Measurements from ENCODE around the gene SPEM3. TPM values are rescaled to one million over a fixed set of nuclear protein-coding genes. Genes with fewer than 3 reads are reported as not detected.

Gene SPEM3
- total RNA-seq, 2 donors from 2014 or later = not detected

DNA sequence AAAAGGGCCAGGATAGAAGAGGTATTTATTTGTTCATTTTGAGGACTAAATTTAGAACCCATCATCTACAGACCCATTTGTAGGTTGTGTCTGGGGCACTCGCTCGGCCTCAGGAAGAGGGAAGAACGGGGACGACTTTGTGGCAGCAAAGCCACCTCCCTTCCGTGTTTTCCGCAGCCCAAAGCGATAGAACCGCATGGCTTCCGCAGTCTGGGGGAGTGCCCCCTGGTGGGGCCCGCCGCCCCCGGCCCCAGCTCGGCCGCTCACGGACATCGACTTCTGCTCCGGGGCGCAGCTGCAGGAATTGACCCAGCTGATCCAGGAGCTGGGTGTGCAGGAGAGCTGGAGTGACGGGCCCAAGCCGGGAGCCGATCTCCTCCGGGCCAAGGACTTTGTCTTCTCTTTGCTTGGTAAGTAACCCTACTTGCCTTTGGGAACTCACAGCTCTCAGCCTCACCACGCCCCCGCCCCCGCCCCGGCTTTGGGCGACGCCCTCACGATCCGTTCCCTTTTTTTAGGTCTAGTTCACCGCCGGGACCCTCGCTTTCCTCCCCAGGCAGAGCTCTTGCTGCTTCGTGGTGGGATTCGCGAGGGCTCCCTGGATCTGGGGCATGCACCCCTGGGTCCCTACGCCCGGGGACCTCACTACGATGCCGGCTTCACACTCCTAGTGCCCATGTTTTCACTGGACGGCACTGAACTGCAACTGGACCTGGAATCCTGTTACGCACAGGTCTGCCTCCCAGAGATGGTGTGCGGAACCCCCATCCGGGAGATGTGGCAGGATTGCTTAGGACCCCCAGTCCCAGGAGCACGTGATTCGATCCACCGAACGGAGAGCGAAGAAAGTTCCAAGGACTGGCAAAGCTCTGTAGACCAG is 7.3 kb downstream of the SPEM3 start:
- ATAC-seq (replicated peaks in 1 of 2) = peak; percentile 41 to 50

DNA sequence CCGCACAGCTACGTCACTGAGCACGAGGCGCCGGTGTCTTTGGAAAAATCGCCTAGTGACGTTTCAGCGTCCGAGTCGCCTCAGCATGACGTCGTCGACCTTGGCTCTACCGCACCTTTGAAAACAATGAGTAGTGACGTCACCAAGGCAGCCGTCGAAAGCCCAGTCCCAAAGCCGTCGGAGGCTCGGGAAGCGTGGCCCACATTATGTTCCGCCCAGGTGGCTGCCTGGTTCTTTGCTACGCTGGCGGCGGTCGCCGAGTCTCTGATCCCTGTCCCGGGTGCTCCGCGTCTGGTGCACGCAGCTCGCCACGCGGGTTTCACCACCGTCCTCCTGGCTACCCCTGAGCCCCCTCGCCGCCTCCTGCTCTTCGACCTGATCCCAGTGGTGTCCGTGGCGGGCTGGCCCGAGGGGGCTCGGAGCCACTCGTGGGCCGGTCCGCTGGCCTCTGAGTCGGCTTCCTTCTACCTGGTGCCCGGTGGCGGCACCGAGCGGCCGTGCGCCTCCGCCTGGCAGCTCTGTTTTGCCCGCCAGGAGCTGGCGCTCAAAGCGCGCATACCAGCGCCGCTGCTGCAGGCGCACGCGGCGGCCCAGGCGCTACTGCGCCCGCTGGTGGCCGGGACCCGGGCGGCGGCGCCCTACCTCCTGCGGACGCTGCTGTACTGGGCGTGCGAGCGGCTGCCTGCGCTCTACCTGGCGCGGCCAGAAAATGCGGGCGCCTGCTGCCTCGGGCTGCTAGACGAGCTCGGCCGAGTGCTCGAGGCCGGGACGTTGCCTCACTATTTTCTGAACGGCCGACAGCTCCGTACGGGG is 8.1 kb downstream of the SPEM3 start:
- peak overlapping the region; percentile 90 to 97 for H3K4me3 Mint-ChIP-seq
- peak; percentile 89 to 90 for DNase-seq
- H3K27me3 Mint-ChIP-seq (ENCODE audit: low read depth) = peaks cover 27% of the 10 kb centered on the region
- H3K36me3 Mint-ChIP-seq (ENCODE audit: insufficient read depth in 2 of 2) = peaks cover 2 to 6% of the 10 kb centered on the region in 2 donors
- H3K4me1 Mint-ChIP-seq (ENCODE audit: low read depth) = peaks cover 39% of the 10 kb centered on the region
- no peaks in the 10 kb centered on the region for H3K9me3 Mint-ChIP-seq
- H3K27ac Mint-ChIP-seq = no peak overlapping the region
- peak; percentile 79 for ATAC-seq (replicated peaks in 1 of 2)

More for the DNA sequence above, 7.3 kb downstream of the SPEM3 start:
- DNase-seq = peak; percentile 71 to 76
- H3K36me3 Mint-ChIP-seq (ENCODE audit: insufficient read depth in 2 of 2) = peaks cover 2 to 6% of the 10 kb centered on the region in 2 donors
- peak overlapping the region; percentile 82 for H3K27ac Mint-ChIP-seq
- H3K9me3 Mint-ChIP-seq = no peaks in the 10 kb centered on the region
- H3K4me1 Mint-ChIP-seq (ENCODE audit: low read depth) = peaks cover 39% of the 10 kb centered on the region
- peaks cover 20% of the 10 kb centered on the region for H3K27me3 Mint-ChIP-seq (ENCODE audit: low read depth)
- H3K4me3 Mint-ChIP-seq = peak overlapping the region; percentile 90 to 97

DNA sequence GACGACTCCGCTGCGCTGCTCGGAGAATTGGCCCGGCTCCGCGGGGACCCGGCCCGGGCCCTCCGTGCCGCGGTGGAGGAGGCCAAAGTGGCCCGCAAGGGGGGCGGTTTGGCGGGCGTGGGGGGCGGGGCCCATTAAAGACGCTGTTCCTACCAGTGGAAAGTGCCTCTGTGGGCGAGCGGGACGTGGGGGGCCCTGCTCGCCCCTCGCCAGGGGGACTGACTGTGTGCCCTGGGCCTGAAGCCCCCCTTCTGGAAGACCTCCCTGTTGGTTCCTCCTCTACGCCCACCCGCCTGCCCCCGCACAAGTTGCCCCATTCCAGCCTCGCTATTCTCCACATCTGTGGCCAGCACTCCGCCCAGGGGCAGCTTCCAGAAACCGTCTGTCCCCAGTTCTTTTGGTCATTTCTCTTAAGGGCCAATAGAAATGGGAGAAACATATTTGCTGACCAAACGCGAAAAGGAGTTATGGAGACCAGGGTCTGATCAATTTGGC is 8.8 kb downstream of the SPEM3 start:
- Mint-ChIP-seq H3K36me3 (ENCODE audit: insufficient read depth in 2 of 2) (peaks cover 2 to 6% of the 10 kb centered on the region in 2 donors), H3K4me3 (peak overlapping the region; percentile 90 to 97), H3K27ac (no peak overlapping the region), H3K4me1 (ENCODE audit: low read depth) (peaks cover 39% of the 10 kb centered on the region), H3K9me3 (no peaks in the 10 kb centered on the region), H3K27me3 (ENCODE audit: low read depth) (peaks cover 34% of the 10 kb centered on the region)
- ATAC-seq (replicated peaks in 1 of 2) (no peak), DNase-seq (no peak)

DNA sequence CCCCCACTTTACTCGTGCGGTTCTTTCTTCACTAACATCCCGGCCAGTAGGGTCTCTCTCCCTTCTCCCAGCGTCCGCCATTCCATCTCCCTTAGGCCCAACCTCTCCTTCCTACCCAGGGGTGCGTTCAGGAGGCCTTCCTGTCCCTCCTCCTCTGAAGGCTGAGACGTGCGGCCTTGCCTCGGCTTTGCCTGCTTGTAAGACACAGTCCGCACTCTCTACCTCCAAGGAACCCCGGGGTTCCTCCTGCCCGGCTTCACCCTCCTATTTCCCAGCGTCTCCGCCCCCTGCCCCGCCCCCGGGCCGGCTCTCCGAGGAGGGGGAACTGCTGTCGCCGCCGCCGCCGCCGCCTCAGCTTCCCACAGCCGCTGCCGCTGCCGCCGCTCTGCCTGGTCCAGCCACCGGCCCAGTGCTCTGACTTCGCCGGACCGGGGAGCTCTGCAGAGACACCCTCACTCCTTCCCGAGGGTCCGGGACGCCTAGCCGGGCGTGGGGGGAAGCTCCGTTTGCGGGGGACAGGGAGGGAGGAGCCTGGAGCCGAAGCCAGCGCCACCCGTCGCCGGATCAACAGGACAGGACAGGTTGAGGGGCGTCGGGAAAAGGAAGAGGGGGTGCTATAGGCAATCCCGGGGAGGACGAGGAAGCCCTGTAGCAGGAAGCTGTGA is 9.4 kb downstream of the SPEM3 start:
- peak; percentile 68 to 72 for DNase-seq
- peaks cover 39% of the 10 kb centered on the region for H3K4me1 Mint-ChIP-seq (ENCODE audit: low read depth)
- no peak for ATAC-seq (replicated peaks in 1 of 2)
- no peaks in the 10 kb centered on the region for H3K9me3 Mint-ChIP-seq
- peaks cover 2 to 6% of the 10 kb centered on the region in 2 donors for H3K36me3 Mint-ChIP-seq (ENCODE audit: insufficient read depth in 2 of 2)
- no peak overlapping the region for H3K27ac Mint-ChIP-seq
- peak overlapping the region; percentile 90 for H3K4me3 Mint-ChIP-seq
- peaks cover 38% of the 10 kb centered on the region for H3K27me3 Mint-ChIP-seq (ENCODE audit: low read depth)

- ATAC-seq (replicated peaks in 1 of 2) = no peak
- H3K4me1 Mint-ChIP-seq (ENCODE audit: low read depth) = peaks cover 39% of the 10 kb centered on the region
These were observed 10.2 kb downstream of the SPEM3 start for GRCh38 chr17:7438656-7439460.

GRCh38 chr17:7439462-7440112 is 10.9 kb downstream of the SPEM3 start, which contains the start of gene FGF11:
Gene FGF11, plus strand, starts transcription at chr17:7439512. Its CDS starts 109 bp downstream, at chr17:7439621.
- Mint-ChIP-seq H3K36me3 (ENCODE audit: insufficient read depth in 2 of 2) (peaks cover 2 to 6% of the 10 kb centered on the region in 2 donors), H3K27me3 (ENCODE audit: low read depth) (peaks cover 53% of the 10 kb centered on the region), H3K4me1 (ENCODE audit: low read depth) (peaks cover 39% of the 10 kb centered on the region), H3K9me3 (no peaks in the 10 kb centered on the region), H3K4me3 (peak within 1 kb of the TSS; percentile 90 to 95), H3K27ac (no peak within 1 kb of the TSS)
- ATAC-seq (replicated peaks in 1 of 2) (no peak), DNase-seq (no peak)

More at GRCh38 chr17:7438656-7439460, 10.2 kb downstream of the SPEM3 start:
- Mint-ChIP-seq H3K4me3 (peak overlapping the region; percentile 90), H3K9me3 (no peaks in the 10 kb centered on the region), H3K36me3 (ENCODE audit: insufficient read depth in 2 of 2) (peaks cover 2 to 6% of the 10 kb centered on the region in 2 donors), H3K27ac (no peak overlapping the region), H3K27me3 (ENCODE audit: low read depth) (peaks cover 46% of the 10 kb centered on the region)
- DNase-seq = no peak

GRCh38 chr17:7440113-7440833 is 11.6 kb downstream of the SPEM3 start:
- Mint-ChIP-seq H3K4me1 (ENCODE audit: low read depth) (peaks cover 46% of the 10 kb centered on the region), H3K4me3 (peak overlapping the region; percentile 90 to 95), H3K27ac (no peak overlapping the region), H3K9me3 (no peaks in the 10 kb centered on the region), H3K36me3 (ENCODE audit: insufficient read depth in 2 of 2) (peaks cover 2 to 6% of the 10 kb centered on the region in 2 donors), H3K27me3 (ENCODE audit: low read depth) (peaks cover 60% of the 10 kb centered on the region)
- ATAC-seq (replicated peaks in 1 of 2) = no peak
- peak; percentile 42 to 48 for DNase-seq

DNA sequence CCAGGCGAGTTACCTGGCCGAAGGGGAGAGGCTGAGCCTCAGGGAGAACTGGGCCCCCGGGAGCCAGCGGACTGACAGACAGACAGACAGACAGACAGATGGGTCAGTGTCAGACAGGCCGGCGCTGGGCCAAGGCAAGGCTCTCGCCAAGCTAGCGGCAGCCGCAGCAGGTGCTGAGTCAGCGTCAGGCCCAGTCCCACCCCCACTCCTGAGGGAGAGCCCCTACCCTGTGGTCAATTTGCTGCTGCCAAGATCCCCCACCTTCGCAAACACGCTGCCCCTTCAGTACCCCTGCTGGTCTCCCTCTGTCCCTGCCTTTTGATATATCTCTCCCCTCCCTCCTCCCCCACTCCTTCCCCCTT is 12.2 kb downstream of the SPEM3 start:
- Mint-ChIP-seq H3K4me3 (peak overlapping the region; percentile 90 to 95), H3K36me3 (ENCODE audit: insufficient read depth in 2 of 2) (peaks cover 2 to 6% of the 10 kb centered on the region in 2 donors), H3K9me3 (no peaks in the 10 kb centered on the region), H3K27ac (no peak overlapping the region), H3K4me1 (ENCODE audit: low read depth) (peaks cover 52% of the 10 kb centered on the region), H3K27me3 (ENCODE audit: low read depth) (peaks cover 65% of the 10 kb centered on the region)
- no peak for ATAC-seq (replicated peaks in 1 of 2)
- peak; percentile 37 to 43 for DNase-seq

- no peak for DNase-seq
- Mint-ChIP-seq H3K27me3 (ENCODE audit: low read depth) (peaks cover 70% of the 10 kb centered on the region), H3K4me3 (no peak overlapping the region)
These were observed 12.6 kb downstream of the SPEM3 start for GRCh38 chr17:7441266-7441665.

DNA sequence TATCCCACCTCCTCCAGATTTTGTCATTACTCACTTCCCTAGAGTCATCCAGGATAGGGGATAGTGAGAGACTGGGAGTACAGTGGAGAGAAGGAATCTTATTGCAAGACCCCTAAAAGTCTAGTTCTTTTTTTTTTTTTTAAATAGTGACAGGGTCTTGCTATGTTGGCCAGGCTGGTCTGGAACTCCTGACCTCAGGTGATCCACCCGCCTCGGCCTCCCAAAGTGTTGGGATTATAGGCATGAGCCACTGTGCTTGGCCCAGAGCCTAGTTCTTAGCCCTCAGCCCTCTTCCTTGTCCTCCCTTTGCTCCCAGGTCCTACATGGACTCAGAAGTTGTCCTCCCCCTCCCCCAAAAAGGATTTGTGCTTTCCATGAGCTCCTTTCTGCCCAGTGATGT is 13.5 kb downstream of the SPEM3 start:
- Mint-ChIP-seq H3K27ac (no peak overlapping the region), H3K27me3 (ENCODE audit: low read depth) (peaks cover 75% of the 10 kb centered on the region), H3K4me3 (no peak overlapping the region), H3K4me1 (ENCODE audit: low read depth) (peaks cover 48% of the 10 kb centered on the region), H3K9me3 (no peaks in the 10 kb centered on the region), H3K36me3 (ENCODE audit: insufficient read depth in 2 of 2) (peaks cover 2 to 6% of the 10 kb centered on the region in 2 donors)
- DNase-seq (no peak), ATAC-seq (replicated peaks in 1 of 2) (no peak)

More at GRCh38 chr17:7441266-7441665, 12.6 kb downstream of the SPEM3 start:
- ATAC-seq (replicated peaks in 1 of 2) = no peak
- H3K4me1 Mint-ChIP-seq (ENCODE audit: low read depth) = peaks cover 52% of the 10 kb centered on the region
- H3K36me3 Mint-ChIP-seq (ENCODE audit: insufficient read depth in 2 of 2) = peaks cover 2 to 6% of the 10 kb centered on the region in 2 donors
- H3K9me3 Mint-ChIP-seq = no peaks in the 10 kb centered on the region
- no peak overlapping the region for H3K27ac Mint-ChIP-seq

Data from activated T-cell treated with anti-CD3 and anti-CD28 coated beads, Interleukin-2, amount 50 U/mL, for 72 hours (primary cell).